Endothelial cell of umbilical vein (primary cell): Measurements from ENCODE around the gene SMG1.

ENCODE experiments used
- CTCF ChIP-seq, 2 donors: IDR thresholded peaks; 1 replicate in 1 of 2; 2 replicates in 1 of 2; pipeline ENCODE4 v1.5.1; 2011; ENCODE audit warnings: low read length in 2 of 2, mild to moderate bottlenecking in 2 of 2, moderate library complexity in 2 of 2, control low read depth in 1 of 2, inconsistent platforms in 1 of 2, low read depth in 1 of 2; ENCODE audit not compliant: insufficient read depth in 1 of 2; ENCODE audit errors: extremely low read depth in 1 of 2
- EZH2 ChIP-seq: IDR thresholded peaks from 2 replicates; pipeline ENCODE4 v1.6.1; 2012; ENCODE audit warnings: borderline replicate concordance, low read depth, mild to moderate bottlenecking, moderate library complexity, low read length, inconsistent platforms; ENCODE audit not compliant: severe bottlenecking
- FOS ChIP-seq: IDR thresholded peaks from 2 replicates; pipeline ENCODE4 v1.6.1; 2011; ENCODE audit warnings: mild to moderate bottlenecking, low read length, moderate library complexity, borderline replicate concordance; ENCODE audit not compliant: insufficient read depth
- GATA2 ChIP-seq: IDR thresholded peaks from 2 replicates; pipeline ENCODE4 v1.7.0; 2011; ENCODE audit warnings: low read depth, mild to moderate bottlenecking, moderate library complexity, mixed read lengths, low read length; ENCODE audit not compliant: insufficient read length, insufficient read depth
- JUN ChIP-seq: IDR thresholded peaks from 2 replicates; pipeline ENCODE4 v1.6.1; 2011; ENCODE audit warnings: borderline replicate concordance, low read depth; ENCODE audit not compliant: insufficient read length, insufficient read depth
- MYC ChIP-seq: IDR thresholded peaks from one replicate; pipeline ENCODE4 v1.6.1; 2011; ENCODE audit warnings: mild to moderate bottlenecking, low read depth, low read length
- POLR2A ChIP-seq: IDR thresholded peaks from 2 replicates; pipeline ENCODE4 v1.6.1; 2012; ENCODE audit warnings: low read depth, mild to moderate bottlenecking, control low read depth, low read length
- POLR2AphosphoS5 ChIP-seq: IDR thresholded peaks from 2 replicates; pipeline ENCODE4 v1.6.1; 2012; ENCODE audit warnings: low read depth, mild to moderate bottlenecking, control low read depth, low read length, moderate library complexity; ENCODE audit not compliant: insufficient read depth

- TF ChIP-seq CTCF (IDR thresholded peaks at IDR 0.05; ENCODE audit: extremely low read depth in 1 of 2, insufficient read depth in 1 of 2, low read depth in 1 of 2, low read length in 2 of 2) (no peak), POLR2A (no peak), JUN (no peak), GATA2 (no peak), MYC (no peak), FOS (no peak), POLR2AphosphoS5 (no peak), EZH2 (no peak)
Observed at GRCh38 chr16:18938986-18939385, 12.8 kb upstream of the SMG1 start.
